HG02759 (cell line): ENCODE results near the gene RAB1B.
A peak's percentile ranks its signal among the peaks of the same experiment; 100 is the strongest.
"Not testable (repeated sequence)": the region's sequence is repeated elsewhere in the genome, so short reads cannot be mapped to it uniquely, and the experiment has no call there.

Source experiments
- ATAC-seq: cut with Tn5 transposase; IDR thresholded peaks from one replicate; pipeline ENCODE4 v1.9.1; 2021; ENCODE audit warnings: mild to moderate bottlenecking, moderate library complexity; ENCODE audit not compliant: unreplicated experiment

RAB1B gene

DNA sequence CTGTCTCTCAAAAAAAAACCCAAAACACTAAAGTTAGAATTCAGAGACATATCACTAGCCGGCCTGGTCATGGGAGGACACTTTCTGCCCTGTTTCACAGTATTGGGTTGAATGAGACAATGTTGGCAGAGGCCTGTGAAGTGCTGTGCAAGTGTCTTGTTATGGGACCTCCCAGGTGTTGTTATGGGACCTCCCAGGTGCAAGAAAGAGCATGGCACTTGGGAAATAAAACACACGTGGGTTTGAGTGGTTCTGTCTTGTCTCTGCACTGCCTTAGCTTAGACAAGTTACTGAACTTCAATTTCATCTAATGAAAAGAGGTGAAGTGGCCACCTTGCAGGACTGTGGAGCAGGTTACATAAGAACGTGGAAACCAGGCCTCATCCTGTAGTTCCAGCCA is 28.9 kb upstream of the RAB1B start:
- ATAC-seq = no peak

DNA sequence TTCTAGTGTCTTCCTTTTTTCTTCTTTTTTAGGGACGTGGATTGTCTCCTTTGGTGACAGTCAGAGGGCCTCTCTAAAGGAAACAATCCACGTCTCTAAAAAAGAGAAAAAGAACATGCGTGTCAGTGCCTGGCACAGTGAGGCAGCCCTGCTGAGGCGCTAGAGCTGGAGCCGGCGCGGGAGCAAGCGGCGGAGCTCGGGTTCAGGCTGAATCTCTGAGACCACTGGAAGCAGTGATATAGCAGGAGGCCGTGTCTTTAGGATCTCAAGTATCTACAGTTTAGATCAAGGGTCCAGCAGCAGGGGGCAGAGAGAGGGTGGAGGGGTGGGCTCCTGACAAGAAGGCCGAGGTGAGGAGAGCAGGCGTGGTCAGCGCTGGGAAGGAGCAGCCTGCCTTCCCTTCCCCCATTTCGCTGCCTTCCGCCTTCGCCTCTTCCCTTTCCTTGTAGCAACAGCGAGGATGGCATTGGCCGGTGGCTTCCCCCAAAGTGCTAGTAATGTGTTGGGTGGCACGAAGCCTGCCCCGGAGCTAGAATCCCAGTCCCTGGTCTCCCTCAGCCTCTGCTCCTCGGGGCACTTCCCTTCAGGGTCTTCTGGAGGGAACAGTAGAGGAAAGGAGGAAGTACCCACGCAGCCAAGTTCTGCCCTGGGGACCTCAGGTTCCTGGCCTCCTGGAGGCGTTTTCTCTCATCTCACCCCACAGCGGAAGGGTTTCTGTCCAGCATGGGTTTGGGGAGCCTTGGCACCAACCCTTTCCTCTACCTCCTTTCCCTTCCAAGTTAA is 28.2 kb upstream of the RAB1B start:
- ATAC-seq = no peak

DNA sequence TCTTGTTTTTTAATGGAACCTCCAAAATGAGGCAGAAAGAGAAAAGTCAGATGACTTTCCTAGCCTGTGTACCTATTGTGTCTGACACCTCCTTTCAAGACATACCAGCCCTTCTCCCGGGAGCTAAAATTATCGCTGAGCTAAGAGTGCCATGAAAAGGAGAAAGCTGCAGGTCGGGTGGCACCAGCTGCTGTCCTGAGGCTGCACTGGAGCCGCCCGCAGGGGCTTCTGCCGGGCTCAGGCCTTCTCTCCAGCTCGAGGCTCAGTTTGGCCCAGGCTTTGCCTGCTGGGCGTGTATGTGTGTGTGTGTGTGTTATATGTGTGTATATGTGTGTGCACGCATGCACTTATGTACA is 27.7 kb upstream of the RAB1B start:
- ATAC-seq = no peak

DNA sequence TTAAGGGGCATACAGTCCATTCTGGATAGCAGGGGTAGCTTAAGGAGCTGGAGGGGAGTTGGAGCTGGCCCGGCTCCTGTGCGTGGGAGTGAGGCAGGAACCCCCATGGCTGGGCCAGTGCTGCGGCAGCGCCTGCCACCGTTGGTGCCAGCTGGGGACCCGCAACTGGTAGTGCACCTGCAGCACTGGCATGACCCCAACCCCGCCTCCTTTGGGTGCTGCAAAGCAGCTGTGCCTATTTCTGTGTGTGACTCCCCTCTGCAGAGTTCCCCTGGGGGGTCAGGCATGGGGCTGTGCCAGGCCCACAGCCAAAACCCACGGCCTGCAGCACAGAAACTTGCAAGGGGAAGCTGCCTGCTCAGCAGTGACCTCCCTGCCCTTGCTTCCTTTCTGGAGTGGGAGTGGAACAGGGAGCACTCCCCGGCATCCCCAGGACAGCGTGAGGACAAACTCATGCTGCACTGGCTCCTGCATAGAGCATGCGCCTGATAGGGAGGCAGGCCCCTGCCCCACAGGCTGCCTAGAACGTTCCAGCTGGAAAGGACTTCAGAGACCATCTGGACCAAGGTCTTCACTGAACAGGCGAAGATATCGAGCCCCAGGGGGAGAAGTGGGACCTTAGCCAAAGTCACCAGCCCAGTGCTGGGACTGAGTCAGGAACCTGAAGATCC is 26.2 kb upstream of the RAB1B start:
- no peak for ATAC-seq

DNA sequence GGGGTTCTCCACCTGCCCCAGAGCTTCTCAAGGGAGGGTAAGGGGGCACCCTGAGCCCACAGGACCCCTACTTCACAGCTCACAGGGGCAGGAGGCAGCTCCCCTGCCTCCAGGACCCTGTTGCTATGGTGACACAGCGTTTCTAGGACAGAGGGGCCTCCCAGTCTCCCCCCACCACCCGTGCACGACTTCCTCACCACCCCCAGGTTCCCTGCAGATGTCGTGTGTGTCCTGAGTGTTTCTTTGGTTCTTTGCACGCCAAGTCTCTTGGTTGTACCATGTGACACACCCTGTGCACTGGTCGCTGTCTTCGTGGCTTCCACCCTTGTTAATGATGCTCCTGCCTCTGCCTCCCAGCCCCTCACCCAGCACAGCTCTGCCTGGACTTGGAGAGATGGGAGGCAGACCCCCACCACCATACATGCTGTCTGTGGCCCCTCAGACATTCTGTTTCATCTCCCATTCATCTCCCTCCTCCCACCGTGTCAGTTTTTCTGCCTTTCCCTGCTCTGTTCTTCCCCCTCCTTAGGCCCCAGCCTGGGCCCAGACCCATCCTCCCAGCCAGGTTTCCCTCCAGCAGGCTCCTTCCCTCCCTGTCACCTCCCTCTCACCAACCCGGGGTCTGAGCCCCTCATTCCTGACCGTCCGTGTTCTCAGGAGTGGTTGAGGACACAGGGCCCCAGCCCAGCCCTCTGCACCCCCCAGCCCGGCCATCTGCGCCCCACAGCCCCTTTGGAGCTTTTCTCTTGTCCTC is 24.5 kb upstream of the RAB1B start:
- ATAC-seq = no peak

DNA sequence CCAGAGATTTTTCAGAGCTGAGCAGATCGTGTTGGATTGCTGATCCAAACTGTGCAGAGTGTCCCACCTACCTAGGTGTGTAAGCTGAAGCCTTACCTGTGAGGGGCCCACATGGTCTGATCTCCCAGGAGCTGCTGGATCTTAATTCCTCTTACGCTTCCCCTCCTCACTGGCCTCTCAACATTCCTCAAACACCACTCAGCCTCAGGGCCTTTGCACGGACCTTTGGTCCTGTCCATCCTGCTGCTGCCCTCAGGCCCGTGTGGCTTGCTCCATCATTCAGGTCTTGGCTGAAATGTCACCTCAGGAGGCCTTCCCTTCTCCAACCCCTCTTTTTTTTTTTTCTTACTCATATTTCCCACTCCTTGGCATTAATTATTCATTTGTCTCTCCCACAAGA is 21.1 kb upstream of the RAB1B start:
- no peak for ATAC-seq

DNA sequence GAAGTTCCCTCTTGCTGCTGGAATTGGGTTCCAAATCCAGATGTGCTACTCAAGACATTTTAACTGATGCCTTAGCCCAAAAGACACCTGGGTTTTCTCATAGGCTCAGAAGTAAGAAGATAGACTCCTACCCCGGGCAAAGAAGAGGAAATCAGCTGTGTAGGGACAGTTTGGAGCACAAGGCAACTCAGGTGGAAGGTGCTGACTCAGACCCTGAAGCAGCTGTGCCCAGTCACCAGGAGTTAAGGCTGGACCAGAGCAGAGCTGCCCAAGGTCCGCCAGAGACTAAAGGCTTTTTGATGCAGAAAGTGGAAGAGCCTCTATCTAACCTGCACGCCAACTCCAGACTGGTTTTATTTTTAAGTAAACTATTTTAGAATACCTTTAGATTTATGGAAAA is 20.6 kb upstream of the RAB1B start:
- ATAC-seq = no peak

DNA sequence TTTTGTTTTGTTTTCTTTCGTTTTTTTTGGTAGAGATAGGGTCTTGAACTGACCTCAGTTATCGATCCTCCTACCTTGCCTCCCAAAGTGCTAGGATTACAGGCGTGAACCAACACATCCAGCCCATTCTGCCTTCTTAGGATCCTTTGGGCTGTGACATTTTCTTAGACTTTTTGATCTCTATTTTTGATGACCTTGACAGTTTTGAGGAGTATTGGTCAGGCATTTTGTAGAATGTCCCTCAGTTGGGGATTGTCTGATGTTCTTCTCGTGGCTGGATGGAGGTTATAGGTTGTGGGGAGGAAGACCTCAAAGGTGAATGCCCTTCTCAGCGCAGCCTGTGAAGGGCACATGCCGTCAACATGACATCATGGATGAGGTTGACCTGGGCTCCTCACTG is 19.5 kb upstream of the RAB1B start:
- ATAC-seq = no peak

DNA sequence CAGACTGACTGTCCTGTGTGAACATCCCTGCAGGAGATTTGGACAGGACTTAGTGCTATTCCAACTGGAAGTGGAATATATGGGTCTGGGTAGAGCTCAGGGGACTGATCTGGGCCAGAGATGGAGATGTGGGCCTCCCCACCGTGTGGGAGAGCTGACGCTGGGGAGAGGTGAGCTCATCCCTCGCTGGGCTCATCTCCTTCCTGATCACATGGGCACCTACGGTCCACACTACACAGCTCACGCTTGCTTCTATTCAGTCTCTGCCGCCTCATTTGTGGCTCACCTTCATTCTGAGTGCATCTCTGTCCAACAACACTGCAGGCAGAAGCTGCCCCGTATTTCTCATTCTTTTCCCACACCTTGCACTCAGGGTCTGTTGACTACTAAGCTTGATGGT is 16.6 kb upstream of the RAB1B start:
- ATAC-seq = no peak

DNA sequence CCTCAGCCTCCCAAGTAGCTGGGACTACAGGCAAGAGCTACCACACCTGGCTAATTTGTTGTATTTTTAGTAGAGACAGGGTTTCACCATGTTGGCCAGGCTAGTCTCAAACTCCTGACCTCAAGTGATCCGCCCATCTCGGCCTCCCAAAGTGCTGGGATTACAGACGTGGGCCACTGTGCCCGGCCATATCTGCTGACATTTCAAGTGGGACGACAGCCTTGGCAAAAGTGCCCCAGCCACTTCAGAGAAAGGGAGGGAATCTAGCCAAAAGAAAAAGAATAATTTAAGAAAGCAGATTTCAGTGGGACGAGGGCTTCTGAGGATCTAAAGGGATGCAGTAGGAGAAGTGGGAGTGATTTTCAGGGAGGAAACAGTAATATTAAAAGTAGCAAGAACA is 15.4 kb upstream of the RAB1B start:
- ATAC-seq = not testable (repeated sequence)

DNA sequence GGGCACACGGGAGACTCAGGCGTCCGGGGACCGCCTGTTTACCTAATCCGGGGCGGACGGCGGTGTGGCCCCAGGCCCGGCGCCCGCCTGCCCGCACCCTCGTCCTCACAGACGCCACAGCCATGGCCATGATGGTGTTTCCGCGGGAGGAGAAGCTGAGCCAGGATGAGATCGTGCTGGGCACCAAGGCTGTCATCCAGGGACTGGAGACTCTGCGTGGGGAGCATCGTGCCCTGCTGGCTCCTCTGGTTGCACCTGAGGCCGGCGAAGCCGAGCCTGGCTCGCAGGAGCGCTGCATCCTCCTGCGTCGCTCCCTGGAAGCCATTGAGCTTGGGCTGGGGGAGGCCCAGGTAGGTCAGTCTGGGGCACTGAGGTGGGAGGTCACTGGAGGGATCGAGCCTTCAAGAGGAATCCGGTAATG is 10.0 kb upstream of the RAB1B start:
- ATAC-seq = peak; percentile 4

DNA sequence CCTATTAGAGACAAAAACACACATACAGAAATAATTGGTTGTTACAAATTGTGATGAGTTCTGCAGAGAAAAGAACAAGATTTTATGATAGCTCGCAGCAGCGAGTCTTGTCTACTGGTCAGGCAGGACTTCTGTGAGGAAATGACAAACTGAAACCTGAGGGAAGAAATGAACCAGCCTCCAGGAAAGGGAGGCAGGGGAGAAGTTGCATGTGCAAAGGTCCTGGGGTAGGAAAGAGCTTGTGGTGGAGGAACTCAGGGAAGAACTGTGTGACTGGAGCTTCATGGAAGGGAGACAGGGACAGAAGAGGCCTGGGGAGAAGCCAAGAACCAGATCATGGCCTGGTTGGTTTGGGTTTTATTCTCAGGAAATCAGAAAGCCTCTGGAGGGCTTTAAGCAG is 9.2 kb upstream of the RAB1B start:
- ATAC-seq = no peak

DNA sequence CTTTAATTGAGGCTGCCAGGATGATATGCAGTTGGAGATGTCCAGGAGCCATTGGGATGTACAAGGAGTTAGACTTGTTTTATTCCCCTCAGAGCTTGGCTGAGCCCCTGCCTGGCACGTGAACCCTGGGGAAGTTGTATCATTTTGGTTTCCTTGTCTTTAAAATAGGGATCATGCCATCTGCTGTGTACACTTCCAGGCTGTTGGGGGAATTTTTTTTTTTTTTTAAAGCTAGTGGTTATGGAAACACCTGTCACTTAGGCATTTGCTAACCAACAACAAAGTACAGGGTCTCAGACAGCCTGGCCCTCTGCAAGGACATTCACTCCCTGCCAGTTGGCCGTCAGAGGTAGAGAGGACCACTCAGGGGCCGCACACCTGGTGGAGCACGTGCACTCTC is 8.5 kb upstream of the RAB1B start:
- ATAC-seq = no peak

DNA sequence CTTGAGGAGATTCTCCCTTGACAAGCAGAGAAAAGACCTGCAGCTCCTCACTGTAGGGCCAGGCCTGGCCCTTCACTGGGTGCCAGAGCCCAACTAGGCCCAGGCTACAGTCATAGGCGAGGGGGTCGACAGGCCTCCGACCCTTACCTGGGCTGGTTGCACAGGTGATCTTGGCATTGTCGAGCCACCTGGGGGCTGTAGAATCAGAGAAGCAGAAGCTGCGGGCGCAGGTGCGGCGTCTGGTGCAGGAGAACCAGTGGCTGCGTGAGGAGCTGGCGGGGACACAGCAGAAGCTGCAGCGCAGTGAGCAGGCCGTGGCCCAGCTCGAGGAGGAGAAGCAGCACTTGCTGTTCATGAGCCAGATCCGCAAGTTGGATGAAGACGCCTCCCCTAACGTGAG is 6.9 kb upstream of the RAB1B start:
- ATAC-seq = no peak

DNA sequence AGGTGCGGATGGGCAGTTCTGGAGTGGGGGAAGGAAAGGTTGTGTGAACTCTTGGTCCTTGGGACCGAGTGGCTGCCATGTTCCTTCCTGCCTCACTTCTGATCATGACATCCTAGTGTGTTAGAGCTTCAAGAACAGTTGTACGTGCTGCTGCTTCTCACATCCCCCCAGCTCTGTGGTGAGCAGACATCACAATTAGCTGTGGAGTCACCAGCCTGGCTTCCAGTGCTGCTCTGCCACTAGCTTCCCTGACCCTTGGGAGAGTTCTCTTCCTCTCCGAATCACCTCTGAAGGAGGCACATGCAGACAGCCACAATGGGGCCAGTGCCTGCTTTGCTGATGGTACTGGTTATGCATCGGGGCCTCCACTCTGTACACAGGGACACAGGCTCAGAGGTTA is 6.2 kb upstream of the RAB1B start:
- no peak for ATAC-seq

DNA sequence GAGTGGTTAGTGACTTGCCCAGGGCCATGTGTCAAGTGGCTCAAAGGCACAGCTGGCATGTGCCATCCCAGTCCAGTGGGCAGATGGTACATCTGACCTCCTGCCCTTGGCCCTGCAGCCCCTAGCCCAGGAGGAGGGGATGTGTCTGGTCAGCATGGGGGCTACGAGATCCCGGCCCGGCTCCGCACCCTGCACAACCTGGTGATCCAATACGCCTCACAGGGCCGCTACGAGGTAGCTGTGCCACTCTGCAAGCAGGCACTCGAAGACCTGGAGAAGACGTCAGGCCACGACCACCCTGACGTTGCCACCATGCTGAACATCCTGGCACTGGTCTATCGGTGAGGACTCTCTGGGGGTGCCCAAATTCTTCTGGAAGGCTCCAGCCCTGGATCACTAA is 5.7 kb upstream of the RAB1B start:
- no peak for ATAC-seq

DNA sequence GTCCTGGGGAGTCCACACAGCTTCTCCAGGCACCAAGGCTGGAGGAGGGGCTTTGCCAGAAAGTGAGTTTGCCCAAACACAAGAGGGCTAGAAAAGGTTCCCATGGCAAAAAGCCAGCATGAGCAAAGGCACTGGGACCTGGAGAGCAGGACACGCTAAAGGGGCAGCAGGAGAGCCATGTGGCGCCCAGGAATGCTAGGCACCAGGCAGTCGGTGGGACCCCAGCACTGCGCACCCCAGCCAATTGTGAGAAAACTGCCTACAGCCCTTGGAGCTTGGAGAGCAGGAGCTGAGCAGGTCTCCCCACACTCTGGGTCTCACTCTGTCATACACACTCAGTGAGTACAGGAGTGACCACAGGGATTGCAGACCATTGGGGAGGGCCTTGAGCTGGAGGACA is 5.2 kb upstream of the RAB1B start:
- ATAC-seq = no peak

DNA sequence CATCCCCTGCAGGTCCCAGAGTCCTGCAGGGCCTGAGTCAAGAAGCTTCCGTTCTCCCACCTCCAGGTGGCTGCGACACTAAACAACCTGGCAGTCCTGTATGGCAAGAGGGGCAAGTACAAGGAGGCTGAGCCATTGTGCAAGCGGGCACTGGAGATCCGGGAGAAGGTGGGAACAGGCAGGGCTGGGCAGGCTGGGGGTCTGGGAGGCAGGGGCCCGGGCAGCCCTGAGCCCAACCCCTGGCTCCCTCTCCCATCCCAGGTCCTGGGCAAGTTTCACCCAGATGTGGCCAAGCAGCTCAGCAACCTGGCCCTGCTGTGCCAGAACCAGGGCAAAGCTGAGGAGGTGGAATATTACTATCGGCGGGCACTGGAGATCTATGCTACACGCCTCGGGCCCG is 4.7 kb upstream of the RAB1B start:
- no peak for ATAC-seq

DNA sequence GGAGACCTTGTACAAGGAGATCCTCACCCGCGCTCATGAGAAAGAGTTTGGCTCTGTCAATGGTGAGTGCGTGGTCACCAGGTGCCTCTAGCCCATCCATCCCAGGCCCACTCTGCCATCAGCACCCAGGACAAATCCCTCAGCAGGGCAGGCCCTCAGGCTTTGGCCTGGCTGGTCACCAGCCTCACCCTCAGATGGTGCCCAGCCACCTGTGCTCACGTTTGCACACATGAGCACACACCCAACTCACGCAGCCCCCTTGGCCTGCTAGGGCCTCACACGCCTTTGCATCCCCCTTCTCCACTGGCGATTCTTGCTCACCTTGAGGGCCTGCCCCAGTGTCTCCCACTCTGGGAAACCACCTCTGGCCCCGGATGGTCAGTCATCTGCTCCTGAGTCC is 4.1 kb upstream of the RAB1B start:
- no peak for ATAC-seq

DNA sequence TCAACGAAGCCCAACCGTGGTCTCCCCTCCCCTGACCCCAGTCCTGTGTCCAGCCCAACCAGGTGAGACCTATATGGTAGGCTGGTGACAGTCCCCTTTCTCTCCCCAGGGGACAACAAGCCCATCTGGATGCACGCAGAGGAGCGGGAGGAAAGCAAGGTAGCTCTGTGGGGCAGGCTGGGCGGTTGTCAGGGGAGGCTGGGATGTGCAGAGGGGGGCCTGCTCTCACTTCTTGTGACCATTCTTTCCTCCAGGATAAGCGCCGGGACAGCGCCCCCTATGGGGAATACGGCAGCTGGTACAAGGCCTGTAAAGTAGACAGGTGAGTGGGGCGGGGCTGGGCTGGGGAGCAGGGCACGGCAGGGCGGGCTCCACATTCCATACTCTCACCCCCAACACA is 3.5 kb upstream of the RAB1B start:
- no peak for ATAC-seq

DNA sequence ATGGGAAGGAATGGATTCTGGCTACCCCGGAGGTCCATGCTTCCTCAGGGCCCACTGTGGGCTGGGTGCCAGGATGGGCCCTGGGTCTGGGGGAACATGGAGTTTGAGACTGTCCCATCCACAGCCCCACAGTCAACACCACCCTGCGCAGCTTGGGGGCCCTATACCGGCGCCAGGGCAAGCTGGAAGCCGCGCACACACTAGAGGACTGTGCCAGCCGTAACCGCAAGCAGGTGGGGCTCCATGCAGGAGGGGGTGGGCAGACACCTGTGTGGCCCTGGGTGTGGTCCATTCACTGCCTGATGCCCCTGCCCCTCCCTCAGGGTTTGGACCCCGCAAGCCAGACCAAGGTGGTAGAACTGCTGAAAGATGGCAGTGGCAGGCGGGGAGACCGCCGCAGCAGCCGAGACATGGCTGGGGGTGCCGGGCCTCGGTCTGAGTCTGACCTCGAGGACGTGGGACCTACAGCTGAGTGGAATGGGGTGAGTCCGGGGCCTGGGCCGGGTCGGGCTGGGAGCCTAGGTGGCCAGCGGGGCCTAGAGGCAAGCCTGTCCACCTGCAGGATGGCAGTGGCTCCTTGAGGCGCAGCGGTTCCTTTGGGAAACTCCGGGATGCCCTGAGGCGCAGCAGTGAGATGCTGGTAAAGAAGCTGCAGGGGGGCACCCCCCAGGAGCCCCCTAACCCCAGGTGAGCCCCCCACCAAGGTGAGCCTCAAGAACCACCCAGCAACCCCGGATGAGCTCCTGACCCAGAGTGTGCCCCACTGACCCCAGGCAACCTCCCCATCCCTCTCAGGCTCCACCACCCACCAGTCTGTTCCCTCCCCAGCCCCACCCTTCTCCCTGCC is 2.7 kb upstream of the RAB1B start:
- no peak for ATAC-seq
